IMR-90 (cell line): Measurements from ENCODE around the gene SLC26A5. TPM values are rescaled to one million over a fixed set of nuclear protein-coding genes. Genes with fewer than 3 reads are reported as not detected.

Experiments used
- ATAC-seq: fragments of 200-7000 bp; cut with Tn5 transposase; 2 replicates; pipeline ENCODE4 v1.9.1; 2020; ENCODE audit warnings: low read depth, mild to moderate bottlenecking, moderate library complexity
- BruUV-seq: library from RNA; stranded (reverse); fragments of 400-500 nt; replicated peaks from 2 replicates; lab custom pipeline; 2021; lab: Mats Ljungman, UMichigan
- CTCF ChIA-PET: fragments of 300-600 bp; formaldehyde crosslinking; extraction: SDS; loops from one replicate; lab custom pipeline; 2021; ENCODE audit warnings: antibody characterized with exemption; lab: Yijun Ruan, JAX
- POLR2A ChIA-PET: fragments of 300-600 bp; sonication (Branson Sonifier 250); formaldehyde crosslinking; loops from one replicate; lab custom pipeline; 2022; ENCODE audit warnings: antibody characterized with exemption; ENCODE audit not compliant: unreplicated experiment; lab: Charles Lee
- DNase-seq: peaks from one replicate; pipeline ENCODE4 v3.0.0; 2013
- H2AFZ ChIP-seq: replicated peaks from 2 replicates; pipeline ENCODE3; 2013; ENCODE audit warnings: low read length, mild to moderate bottlenecking; ENCODE audit not compliant: poor library complexity
- H2AK5ac ChIP-seq: 2 replicates; pipeline ENCODE4 v1.6.1; 2013; ENCODE audit warnings: low read depth, low read length, inconsistent platforms
- H2AK9ac ChIP-seq: replicated peaks from 2 replicates; pipeline ENCODE3; 2013; ENCODE audit warnings: mild to moderate bottlenecking, low read depth, low read length, moderate library complexity; ENCODE audit not compliant: poor library complexity
- H2BK120ac ChIP-seq: 2 replicates; pipeline ENCODE4 v1.6.1; 2013; ENCODE audit warnings: low read depth, low read length, inconsistent platforms
- H2BK15ac ChIP-seq: 3 replicates; pipeline ENCODE4 v1.6.1; 2013; ENCODE audit warnings: low read depth, low read length, inconsistent platforms
- H2BK20ac ChIP-seq: 2 replicates; pipeline ENCODE4 v1.6.1; 2013; ENCODE audit warnings: low read depth, mild to moderate bottlenecking, inconsistent platforms, low read length, moderate library complexity
- H2BK5ac ChIP-seq: 2 replicates; pipeline ENCODE4 v1.6.1; 2013; ENCODE audit warnings: mild to moderate bottlenecking, low read depth, low read length, inconsistent platforms; ENCODE audit not compliant: poor library complexity, severe bottlenecking
- H3K14ac ChIP-seq: replicated peaks from 2 replicates; pipeline ENCODE4 v1.6.1; 2013; ENCODE audit warnings: low read depth, low read length, inconsistent platforms
- H3K18ac ChIP-seq: 2 replicates; pipeline ENCODE4 v1.6.1; 2013; ENCODE audit warnings: low read depth, low read length, control low read depth
- H3K23ac ChIP-seq: 2 replicates; pipeline ENCODE4 v1.6.1; 2013; ENCODE audit warnings: low read depth, low read length, inconsistent platforms
- H3K27ac ChIP-seq: 2 replicates; pipeline ENCODE4 v1.5.1; 2013; ENCODE audit warnings: mild to moderate bottlenecking, control low read depth, low read length; ENCODE audit not compliant: insufficient read depth
- H3K27me3 ChIP-seq: 2 replicates; pipeline ENCODE4 v1.6.1; 2013; ENCODE audit warnings: low read length; ENCODE audit not compliant: control insufficient read depth, insufficient read depth
- H3K36me3 ChIP-seq: 2 replicates; pipeline ENCODE4 v1.6.1; 2013; ENCODE audit warnings: low read length, mixed read lengths; ENCODE audit not compliant: control insufficient read depth, insufficient read depth
- H3K4ac ChIP-seq: 2 replicates; pipeline ENCODE4 v1.6.1; 2013; ENCODE audit warnings: low read depth, low read length, inconsistent platforms
- H3K4me1 ChIP-seq: 2 replicates; pipeline ENCODE4 v1.6.1; 2013; ENCODE audit warnings: low read length, mixed read lengths; ENCODE audit not compliant: control insufficient read depth, insufficient read depth
- H3K4me2 ChIP-seq: 2 replicates; pipeline ENCODE4 v1.6.1; 2013; ENCODE audit warnings: low read depth, mild to moderate bottlenecking, control low read depth, low read length, moderate library complexity
- H3K4me3 ChIP-seq: 2 replicates; pipeline ENCODE4 v1.5.1; 2013; ENCODE audit warnings: low read depth, mild to moderate bottlenecking, control low read depth, low read length, moderate library complexity; ENCODE audit not compliant: insufficient read depth
- H3K56ac ChIP-seq: 2 replicates; pipeline ENCODE4 v1.6.1; 2013; ENCODE audit warnings: low read length, inconsistent platforms; ENCODE audit not compliant: insufficient read depth; ENCODE audit errors: extremely low read depth
- H3K79me1 ChIP-seq, 2 experiments: 2 replicates each; pipeline ENCODE4 v1.6.1; 2013; ENCODE audit warnings: low read length in 2 of 2, inconsistent platforms in 1 of 2, low read depth in 1 of 2
- H3K9ac ChIP-seq: 2 replicates; pipeline ENCODE4 v1.6.1; 2013; ENCODE audit warnings: low read depth, low read length, control low read depth
- H3K9me1 ChIP-seq: 2 replicates; pipeline ENCODE4 v1.6.1; 2013; ENCODE audit warnings: low read length, inconsistent platforms; ENCODE audit not compliant: insufficient read depth
- H3K9me3 ChIP-seq: 2 replicates; pipeline ENCODE4 v1.6.1; 2013; ENCODE audit warnings: low read length; ENCODE audit not compliant: control insufficient read depth, insufficient read depth
- H4K20me1 ChIP-seq: 2 replicates; pipeline ENCODE4 v1.6.1; 2013; ENCODE audit warnings: low read length, inconsistent platforms; ENCODE audit not compliant: insufficient read depth
- H4K5ac ChIP-seq: 2 replicates; pipeline ENCODE4 v1.6.1; 2013; ENCODE audit warnings: mild to moderate bottlenecking, low read depth, low read length, control low read depth
- H4K8ac ChIP-seq, 2 experiments: 2 replicates each; pipeline ENCODE4 v1.6.1; 2013; ENCODE audit warnings: low read depth in 2 of 2, low read length in 2 of 2, control low read depth in 1 of 2, inconsistent platforms in 1 of 2
- H4K91ac ChIP-seq: 2 replicates; pipeline ENCODE4 v1.6.1; 2013; ENCODE audit warnings: low read depth, low read length, inconsistent platforms; ENCODE audit not compliant: insufficient read depth
- CTCF ChIP-seq: conservative IDR thresholded peaks from 2 replicates; pipeline ENCODE4 v1.5.1; 2012; ENCODE audit warnings: mild to moderate bottlenecking, low read depth, low read length, improper control_type of control experiment
- NFE2L2 ChIP-seq: fragments of 150-350 bp; IDR thresholded peaks from 2 replicates; pipeline ENCODE4 v1.6.1; 2016; ENCODE audit warnings: low read depth, mild to moderate bottlenecking, low read length
- WGBS, 2 experiments: methylation state at CpG; one replicate each; pipeline versions ENCODE4 v1.1.5 to v1.1.7; 2013; ENCODE audit warnings: missing lambda C conversion rate in 2 of 2; ENCODE audit not compliant: insufficient read length in 1 of 2; ENCODE audit errors: extremely low coverage in 2 of 2; 5-methylcytosine and 5-hydroxymethylcytosine counted together
- dilution Hi-C: fragments of 300-500 bp; cut with HindIII; formaldehyde crosslinking; loops from one replicate; pipeline ENCODE4 v1.14.3; 2018; ENCODE audit warnings: low sequenced_read_pairs; ENCODE audit not compliant: unreplicated experiment
- in situ Hi-C: fragments of 300-500 bp; cut with MboI; formaldehyde crosslinking; loops from 3 replicates; pipeline ENCODE4 v1.14.3; 2019; ENCODE audit warnings: low sequenced_read_pairs, inconsistent platforms, mixed read lengths
- intact Hi-C: fragments of 100-400 bp; cut with micrococcal nuclease; formaldehyde crosslinking; loops from 2 replicates; pipeline ENCODE4 v1.10.0; 2022
- polyA plus RNA-seq, 3 experiments: library from polyadenylated mRNA; depleted of rRNA; stranded (reverse); fragments of >200 nt; gene quantifications; 2 replicates each; pipeline ENCODE4 v1.2.3, GENCODE V29; 2012; ENCODE audit warnings: low replicate concordance in 1 of 3
- total RNA-seq: library from RNA; depleted of rRNA; stranded (reverse); fragments of >200 nt; gene quantifications from 2 replicates; pipeline ENCODE4 v1.2.3, GENCODE V29; 2012

The SLC26A5 gene
- total and polyA plus RNA-seq, 2 of the 4 experiments (the other 2 are of a cell fraction) = not detected

GRCh38 chr7:103389263-103389662 is 56.7 kb downstream of the SLC26A5 start:
- no peak overlapping the region for H2BK5ac ChIP-seq
- no peak overlapping the region for H2BK15ac ChIP-seq
- no peak overlapping the region for H3K23ac ChIP-seq
- H3K27me3 ChIP-seq = peaks cover 5% of the 10 kb centered on the region
- no peaks in the 10 kb centered on the region for H4K20me1 ChIP-seq
- H3K9me3 ChIP-seq = no peaks in the 10 kb centered on the region
- H2AFZ ChIP-seq = no peak overlapping the region
- H3K14ac ChIP-seq = no peak overlapping the region
- H3K4ac ChIP-seq = no peak overlapping the region
- in situ Hi-C loops (no loop called here), dilution Hi-C loops (no loop called here), intact Hi-C loops (no loop called here)
- POLR2A ChIA-PET = no interaction called here
- H4K5ac ChIP-seq = no peak overlapping the region
- no TSS peak for BruUV-seq
- H4K91ac ChIP-seq = no peak overlapping the region
- no peak overlapping the region for H2AK5ac ChIP-seq
- no peak for TF ChIP-seq CTCF
- no peak for TF ChIP-seq NFE2L2
- H3K4me1 ChIP-seq = no peaks in the 10 kb centered on the region
- H3K18ac ChIP-seq = no peak overlapping the region
- ATAC-seq (no peak), DNase-seq (no peak)
- no peaks in the 10 kb centered on the region for H3K9me1 ChIP-seq
- H2BK120ac ChIP-seq = no peak overlapping the region
- no peaks in the 10 kb centered on the region for H3K36me3 ChIP-seq
- H3K4me2 ChIP-seq = no peak overlapping the region
- CTCF ChIA-PET = no interaction called here
- H3K56ac ChIP-seq = no peak overlapping the region
- H3K27ac ChIP-seq = no peak overlapping the region
- no peak overlapping the region for H4K8ac ChIP-seq
- H3K4me3 ChIP-seq = no peak overlapping the region
- no peak overlapping the region for H2BK20ac ChIP-seq
- no CpG with 5 or more reads among the region's 3 CpGs for WGBS, 2 experiments
- H2AK9ac ChIP-seq = no peak overlapping the region
- H3K79me1 ChIP-seq = no peaks in the 10 kb centered on the region
- H3K9ac ChIP-seq = no peak overlapping the region
